ENCODE measurements around the gene FBXL7. TPM values are rescaled to one million over a fixed set of nuclear protein-coding genes. Genes with fewer than 3 reads are reported as not detected.

Gene FBXL7
- total RNA-seq, 6 experiments from 2014 or later: 12.7 to 19.2 (median 16.8) TPM

GRCh38 chr5:15492545-15492944, 7.4 kb upstream of the FBXL7 start:
- DNase-seq: no peak
- no peak overlapping the region for H3K27ac Mint-ChIP-seq
- no peaks in the 10 kb centered on the region for H3K9me3 Mint-ChIP-seq
- no peak overlapping the region for H3K4me3 Mint-ChIP-seq
- TF ChIP-seq CTCF (IDR thresholded peaks at IDR 0.05): no peak
- peaks cover 24% of the 10 kb centered on the region for H3K27me3 Mint-ChIP-seq (ENCODE audit: insufficient read depth)
- H3K36me3 Mint-ChIP-seq (ENCODE audit: low read depth): no peaks in the 10 kb centered on the region
- H3K4me1 Mint-ChIP-seq (ENCODE audit: low read depth): no peaks in the 10 kb centered on the region

DNA sequence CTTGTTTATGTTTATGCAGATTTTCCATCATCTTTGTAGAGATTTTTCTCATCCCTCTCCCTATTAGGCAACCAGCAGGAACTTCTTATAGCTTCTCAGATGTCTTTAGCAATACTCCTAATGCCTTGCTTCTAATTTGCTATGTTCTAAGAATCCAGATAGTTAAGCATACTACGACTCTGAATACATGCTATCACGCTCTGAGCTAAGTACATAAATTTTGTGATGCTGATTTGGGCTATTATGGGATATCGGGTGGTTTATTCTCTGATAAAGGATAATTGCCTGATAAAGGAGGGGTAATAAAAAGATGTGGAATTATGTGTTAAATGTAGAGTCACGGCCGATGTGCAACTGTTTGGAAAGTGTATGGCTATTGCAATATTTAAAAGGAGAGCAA, 6.5 kb upstream of the FBXL7 start:
- no peak for TF ChIP-seq CTCF (IDR thresholded peaks at IDR 0.05)
- Mint-ChIP-seq H3K4me3 (no peak overlapping the region), H3K36me3 (ENCODE audit: low read depth) (no peaks in the 10 kb centered on the region), H3K27me3 (ENCODE audit: insufficient read depth) (peaks cover 24% of the 10 kb centered on the region), H3K9me3 (no peaks in the 10 kb centered on the region), H3K27ac (no peak overlapping the region), H3K4me1 (ENCODE audit: low read depth) (no peaks in the 10 kb centered on the region)
- DNase-seq: no peak

GRCh38 chr5:15495026-15495425, 5.0 kb upstream of the FBXL7 start:
- Mint-ChIP-seq H3K27me3 (ENCODE audit: insufficient read depth) (peaks cover 21% of the 10 kb centered on the region), H3K9me3 (no peaks in the 10 kb centered on the region), H3K4me1 (ENCODE audit: low read depth) (peaks cover 9% of the 10 kb centered on the region), H3K36me3 (ENCODE audit: low read depth) (no peaks in the 10 kb centered on the region), H3K4me3 (no peak overlapping the region), H3K27ac (no peak overlapping the region)
- TF ChIP-seq CTCF (IDR thresholded peaks at IDR 0.05): no peak
- no peak for DNase-seq

DNA sequence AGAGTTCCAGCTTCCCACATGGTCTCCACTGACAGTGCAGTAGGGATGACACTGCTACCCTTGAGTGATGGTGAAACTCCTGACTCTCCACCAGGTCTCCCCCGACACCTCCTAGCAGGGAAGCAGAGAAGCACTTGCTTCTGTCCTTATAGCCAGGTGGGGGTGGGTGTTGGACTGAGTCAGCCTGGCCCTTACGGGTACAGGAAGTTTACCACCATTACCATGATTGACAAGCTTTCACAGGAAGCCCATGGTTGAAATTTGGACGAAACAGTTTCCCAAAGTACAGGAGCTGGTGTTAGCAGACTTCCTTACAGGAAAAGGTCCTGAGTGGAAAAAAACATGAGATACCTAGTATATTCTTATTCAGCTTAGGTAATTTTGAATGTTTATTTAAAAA, 3.1 kb upstream of the FBXL7 start:
- H3K4me3 Mint-ChIP-seq: no peak overlapping the region
- peaks cover 12% of the 10 kb centered on the region for H3K4me1 Mint-ChIP-seq (ENCODE audit: low read depth)
- H3K27ac Mint-ChIP-seq: no peak overlapping the region
- no peak for TF ChIP-seq CTCF (IDR thresholded peaks at IDR 0.05)
- peaks cover 19% of the 10 kb centered on the region for H3K27me3 Mint-ChIP-seq (ENCODE audit: insufficient read depth)
- DNase-seq: no peak
- no peaks in the 10 kb centered on the region for H3K9me3 Mint-ChIP-seq
- no peaks in the 10 kb centered on the region for H3K36me3 Mint-ChIP-seq (ENCODE audit: low read depth)

DNA sequence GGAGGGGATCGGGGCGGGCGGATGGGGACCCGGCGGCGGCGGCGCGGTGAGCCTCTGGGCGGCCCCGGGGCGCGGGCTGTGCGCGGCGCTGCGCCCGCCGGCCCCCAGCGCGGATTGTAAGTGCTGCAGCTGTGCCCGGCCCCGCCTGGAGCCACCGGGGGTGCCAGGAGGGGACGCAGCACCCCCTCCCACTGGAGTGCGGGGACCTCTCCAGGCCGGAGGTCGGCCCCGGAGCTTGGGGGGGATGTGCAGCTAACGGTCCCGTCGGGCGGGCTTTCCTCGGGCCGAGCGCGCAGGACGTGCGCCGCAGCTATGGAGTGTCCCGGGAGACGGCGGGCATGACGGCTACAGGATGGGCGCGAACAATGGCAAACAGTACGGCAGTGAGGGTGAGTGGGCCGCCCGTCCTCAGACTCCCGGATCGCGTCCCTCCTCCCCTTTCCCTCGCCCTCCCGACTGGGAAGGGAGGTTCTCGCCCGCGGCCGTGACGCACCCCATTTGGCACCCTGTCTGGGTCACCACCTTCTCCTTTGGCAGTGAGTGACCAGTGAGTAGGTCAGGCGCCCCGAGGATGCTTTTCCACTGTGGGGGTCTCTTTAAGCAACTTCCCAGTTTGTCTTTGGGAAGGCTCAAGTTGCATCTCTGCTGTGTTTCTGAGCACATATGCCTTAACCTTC, 483 bp downstream of the FBXL7 start:
- H3K27me3 Mint-ChIP-seq (ENCODE audit: insufficient read depth): peaks cover 9% of the 10 kb centered on the region
- peak overlapping the region; percentile 98 for H3K4me3 Mint-ChIP-seq
- peaks cover 33% of the 10 kb centered on the region for H3K4me1 Mint-ChIP-seq (ENCODE audit: low read depth)

More for the DNA sequence above, 483 bp downstream of the FBXL7 start:
- Mint-ChIP-seq H3K36me3 (ENCODE audit: low read depth) (peaks cover 29% of the 10 kb centered on the region), H3K27ac (peak overlapping the region; percentile 91), H3K9me3 (no peaks in the 10 kb centered on the region)
- DNase-seq: peak; percentile 41
- no peak for TF ChIP-seq CTCF (IDR thresholded peaks at IDR 0.05)
